ENCODE data around the gene DLG2. TPM values are rescaled to one million over a fixed set of nuclear protein-coding genes. Genes with fewer than 3 reads are reported as not detected.

DLG2 gene
- total and polyA plus RNA-seq, 9 of the 15 experiments (the other 6 are each of a cell fraction or from before 2014, with no cell fraction given), result 0.52 to 1.6 (median 0.95) TPM

DNA sequence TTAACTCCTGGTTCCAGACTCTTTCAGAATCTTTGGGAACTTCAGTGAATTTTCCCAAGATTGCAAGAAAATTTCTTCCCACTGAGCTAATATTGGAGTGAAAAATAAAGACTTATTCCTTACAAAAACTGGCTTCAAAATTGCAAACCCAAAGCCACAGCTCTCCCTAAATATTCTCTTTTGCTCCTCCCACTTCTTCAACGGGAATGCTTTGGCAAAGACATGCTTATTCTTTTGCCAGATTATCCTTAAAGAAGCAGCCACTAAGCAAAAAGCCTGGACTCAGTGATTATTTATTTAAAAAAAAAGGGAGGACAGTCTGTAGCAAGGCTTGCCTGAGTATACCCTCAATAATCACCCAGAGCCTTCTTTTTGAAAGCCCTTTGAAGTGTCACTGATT is 1438.6 kb downstream of the DLG2 start:
- TF ChIP-seq, protein P1, sequence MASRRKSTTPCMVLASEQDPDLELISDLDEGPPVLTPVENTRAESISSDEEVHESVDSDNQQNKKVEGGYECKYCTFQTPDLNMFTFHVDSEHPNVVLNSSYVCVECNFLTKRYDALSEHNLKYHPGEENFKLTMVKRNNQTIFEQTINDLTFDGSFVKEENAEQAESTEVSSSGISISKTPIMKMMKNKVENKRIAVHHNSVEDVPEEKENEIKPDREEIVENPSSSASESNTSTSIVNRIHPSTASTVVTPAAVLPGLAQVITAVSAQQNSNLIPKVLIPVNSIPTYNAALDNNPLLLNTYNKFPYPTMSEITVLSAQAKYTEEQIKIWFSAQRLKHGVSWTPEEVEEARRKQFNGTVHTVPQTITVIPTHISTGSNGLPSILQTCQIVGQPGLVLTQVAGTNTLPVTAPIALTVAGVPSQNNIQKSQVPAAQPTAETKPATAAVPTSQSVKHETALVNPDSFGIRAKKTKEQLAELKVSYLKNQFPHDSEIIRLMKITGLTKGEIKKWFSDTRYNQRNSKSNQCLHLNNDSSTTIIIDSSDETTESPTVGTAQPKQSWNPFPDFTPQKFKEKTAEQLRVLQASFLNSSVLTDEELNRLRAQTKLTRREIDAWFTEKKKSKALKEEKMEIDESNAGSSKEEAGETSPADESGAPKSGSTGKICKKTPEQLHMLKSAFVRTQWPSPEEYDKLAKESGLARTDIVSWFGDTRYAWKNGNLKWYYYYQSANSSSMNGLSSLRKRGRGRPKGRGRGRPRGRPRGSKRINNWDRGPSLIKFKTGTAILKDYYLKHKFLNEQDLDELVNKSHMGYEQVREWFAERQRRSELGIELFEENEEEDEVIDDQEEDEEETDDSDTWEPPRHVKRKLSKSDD (conservative IDR thresholded peaks at IDR 0.05; ENCODE audit: low read length), result no peak
- TF ChIP-seq ZBTB7A (IDR thresholded peaks at IDR 0.05; ENCODE audit: borderline replicate concordance, control insufficient read depth, low read depth, low read length), result no peak
- no peak for TF ChIP-seq PHF20 (IDR thresholded peaks at IDR 0.05; ENCODE audit: partially characterized antibody)
- TF ChIP-seq SMC3 (conservative IDR thresholded peaks at IDR 0.05; ENCODE audit: insufficient read depth, low read depth, low read length), result no peak
- no peak for TF ChIP-seq MYC (IDR thresholded peaks at IDR 0.05; ENCODE audit: low read depth, low read length)
- TF ChIP-seq MYC (CRISPR knock-in tag; IDR thresholded peaks at IDR 0.05; ENCODE audit: borderline replicate concordance, low read depth), result no peak
- no peak for TF ChIP-seq MCM3 (IDR thresholded peaks at IDR 0.05)
- DNase-seq (ENCODE audit: extremely low read depth in 1 of 4, low spot score in 3 of 4) (no peak), ATAC-seq (no peak), FAIRE-seq (no peak)
- no peak overlapping the region for H3K9ac ChIP-seq (ENCODE audit: insufficient read depth in 1 of 2, low read depth in 2 of 2, low read length in 2 of 2)
- H4K20me1 ChIP-seq (replicated peaks; ENCODE audit: control insufficient read depth, insufficient read depth, low read length), result no peaks in the 10 kb centered on the region
- ChIA-PET CTCF (ENCODE audit: low intra/inter-chr PET ratio) (no interaction called here), POLR2A (no interaction called here)
- no peaks in the 10 kb centered on the region for H3K36me3 ChIP-seq (ENCODE audit: control insufficient read depth, insufficient read depth, low read length)
- no peak overlapping the region for H3K4me2 ChIP-seq (ENCODE audit: insufficient read depth, low read length)
- H2AFZ ChIP-seq (ENCODE audit: low read depth, low read length), result no peak overlapping the region
- no peaks in the 10 kb centered on the region for H3K9me3 ChIP-seq (replicated peaks; ENCODE audit: control insufficient read depth, insufficient read depth, low read depth, low read length)
- no peak overlapping the region for H3K27ac ChIP-seq (ENCODE audit: extremely low read depth, low read depth, low read length)
- intact Hi-C loops (cut with micrococcal nuclease) (no loop called here), in situ Hi-C loops (cut with MboI) (no loop called here)
- no peaks in the 10 kb centered on the region for H3K4me1 ChIP-seq (replicated peaks in 1 of 2; ENCODE audit: control insufficient read depth in 2 of 2, insufficient read depth in 2 of 2, low read length in 2 of 2)
- no peaks in the 10 kb centered on the region for H3K9me1 ChIP-seq (ENCODE audit: control insufficient read depth, insufficient read depth, low read length)
- BruUV-seq (replicated peaks), result no TSS peak
- no peaks in the 10 kb centered on the region for H3K27me3 ChIP-seq (ENCODE audit: control insufficient read depth in 2 of 2, insufficient read depth in 2 of 2, low read length in 2 of 2)
- WGBS (ENCODE audit: insufficient coverage, low coverage, missing lambda C conversion rate), result 0% methylated on average over 1 of the region's 1 CpG
- no peak overlapping the region for H3K4me3 ChIP-seq
- H3K79me2 ChIP-seq (ENCODE audit: control insufficient read depth, insufficient read depth, low read length), result no peaks in the 10 kb centered on the region

Measured in K562 (cell line).